ENCODE results near the gene KCNK2.

Gene KCNK2

DNA sequence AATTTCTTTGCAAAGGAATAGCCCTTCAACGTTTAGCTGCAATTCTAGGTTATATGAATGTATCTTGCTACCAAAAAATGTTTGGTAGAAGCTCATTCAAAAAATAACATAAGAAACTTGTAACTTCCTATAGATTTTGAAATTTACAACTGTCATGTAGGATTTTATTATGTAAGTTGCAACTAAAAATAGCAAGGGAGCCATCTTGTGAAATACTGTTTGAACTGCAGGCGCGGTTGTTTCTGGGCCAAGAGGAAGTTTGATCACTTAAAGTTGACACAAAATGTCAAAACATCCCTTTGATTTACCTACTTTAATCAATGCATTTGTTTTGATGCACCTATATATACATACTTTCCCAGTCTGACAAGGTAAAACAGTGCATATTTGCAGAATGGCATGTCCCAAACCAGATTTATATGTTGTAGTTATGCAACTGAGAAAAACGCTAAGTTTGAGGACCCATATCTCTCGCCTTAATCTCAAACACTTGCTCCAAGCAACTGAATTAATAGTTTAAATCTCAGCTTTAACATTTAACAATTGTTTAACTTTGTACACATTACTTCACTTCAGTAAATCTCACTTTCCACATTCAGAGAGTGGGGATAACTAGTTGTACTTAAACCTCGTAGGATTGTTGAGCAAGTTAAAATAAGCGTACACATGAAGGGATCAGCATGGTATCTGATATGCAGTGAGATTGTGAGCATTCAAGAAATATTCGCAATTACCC, 63.9 kb downstream of the KCNK2 start:
- Histone ChIP-seq H4K20me1 (ENCODE audit: insufficient read depth, low read length) (no peaks in the 10 kb centered on the region), H2AFZ (ENCODE audit: low read depth, low read length) (no peak overlapping the region), H3K4me3 (ENCODE audit: low read depth in 1 of 2, low read length in 2 of 2) (no peak overlapping the region), H3K9me3 (ENCODE audit: insufficient read depth, low read length, severe bottlenecking) (peaks cover 3% of the 10 kb centered on the region), H3K36me3 (ENCODE audit: insufficient read depth, low read length) (no peaks in the 10 kb centered on the region), H3K27me3 (ENCODE audit: insufficient read depth, low read length, poor library complexity) (no peaks in the 10 kb centered on the region), H3K79me2 (ENCODE audit: insufficient read depth, low read length) (no peaks in the 10 kb centered on the region), H3K9ac (ENCODE audit: low read depth, low read length) (no peak overlapping the region), H3K27ac (ENCODE audit: low read length) (no peak overlapping the region), H3K4me2 (ENCODE audit: insufficient read depth, low read length) (no peak overlapping the region), H3K4me1 (ENCODE audit: insufficient read depth, low read length) (no peaks in the 10 kb centered on the region)
- TF ChIP-seq EZH2 (IDR thresholded peaks at IDR 0.05; ENCODE audit: borderline replicate concordance, low read depth, low read length, severe bottlenecking) = no peak
- TF ChIP-seq, protein P1, sequence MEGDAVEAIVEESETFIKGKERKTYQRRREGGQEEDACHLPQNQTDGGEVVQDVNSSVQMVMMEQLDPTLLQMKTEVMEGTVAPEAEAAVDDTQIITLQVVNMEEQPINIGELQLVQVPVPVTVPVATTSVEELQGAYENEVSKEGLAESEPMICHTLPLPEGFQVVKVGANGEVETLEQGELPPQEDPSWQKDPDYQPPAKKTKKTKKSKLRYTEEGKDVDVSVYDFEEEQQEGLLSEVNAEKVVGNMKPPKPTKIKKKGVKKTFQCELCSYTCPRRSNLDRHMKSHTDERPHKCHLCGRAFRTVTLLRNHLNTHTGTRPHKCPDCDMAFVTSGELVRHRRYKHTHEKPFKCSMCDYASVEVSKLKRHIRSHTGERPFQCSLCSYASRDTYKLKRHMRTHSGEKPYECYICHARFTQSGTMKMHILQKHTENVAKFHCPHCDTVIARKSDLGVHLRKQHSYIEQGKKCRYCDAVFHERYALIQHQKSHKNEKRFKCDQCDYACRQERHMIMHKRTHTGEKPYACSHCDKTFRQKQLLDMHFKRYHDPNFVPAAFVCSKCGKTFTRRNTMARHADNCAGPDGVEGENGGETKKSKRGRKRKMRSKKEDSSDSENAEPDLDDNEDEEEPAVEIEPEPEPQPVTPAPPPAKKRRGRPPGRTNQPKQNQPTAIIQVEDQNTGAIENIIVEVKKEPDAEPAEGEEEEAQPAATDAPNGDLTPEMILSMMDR (IDR thresholded peaks at IDR 0.05; ENCODE audit: borderline replicate concordance, extremely low read depth, low read length, poor library complexity, severe bottlenecking) = peak; percentile 32
- no peak for ATAC-seq (ENCODE audit: insufficient read depth, low read depth)
- DNase-seq = no peak

DNA sequence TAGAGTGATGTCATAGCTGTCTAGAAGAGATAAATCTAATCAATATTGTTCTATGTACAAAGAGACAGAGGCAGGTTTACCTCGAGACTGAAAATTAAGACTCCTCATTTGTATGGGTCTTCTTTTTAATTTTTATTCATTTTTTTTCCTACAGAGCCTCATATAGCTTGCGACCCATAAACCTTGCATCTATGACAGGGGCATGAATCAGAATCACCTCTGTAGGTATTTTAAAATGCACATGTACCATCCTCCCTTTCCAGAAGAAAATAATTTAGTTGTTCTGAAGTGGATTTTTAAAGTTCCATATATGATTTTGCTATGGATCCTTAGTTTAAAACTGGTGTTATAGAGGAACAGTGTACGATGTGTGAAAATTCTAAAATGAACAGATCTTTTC, 64.5 kb downstream of the KCNK2 start:
- Histone ChIP-seq H3K4me2 (ENCODE audit: insufficient read depth, low read length) (no peak overlapping the region), H3K9me3 (ENCODE audit: insufficient read depth, low read length, severe bottlenecking) (no peaks in the 10 kb centered on the region), H4K20me1 (ENCODE audit: insufficient read depth, low read length) (no peaks in the 10 kb centered on the region), H3K27me3 (ENCODE audit: insufficient read depth, low read length, poor library complexity) (no peaks in the 10 kb centered on the region), H3K4me1 (ENCODE audit: insufficient read depth, low read length) (no peaks in the 10 kb centered on the region), H3K79me2 (ENCODE audit: insufficient read depth, low read length) (no peaks in the 10 kb centered on the region), H3K4me3 (ENCODE audit: low read depth in 1 of 2, low read length in 2 of 2) (no peak overlapping the region), H3K36me3 (ENCODE audit: insufficient read depth, low read length) (no peaks in the 10 kb centered on the region), H2AFZ (ENCODE audit: low read depth, low read length) (no peak overlapping the region), H3K27ac (ENCODE audit: low read length) (no peak overlapping the region), H3K9ac (ENCODE audit: low read depth, low read length) (no peak overlapping the region)
- ATAC-seq (ENCODE audit: insufficient read depth, low read depth) = no peak
- TF ChIP-seq EZH2 (IDR thresholded peaks at IDR 0.05; ENCODE audit: borderline replicate concordance, low read depth, low read length, severe bottlenecking) = no peak
- TF ChIP-seq, protein P1 (IDR thresholded peaks at IDR 0.05; ENCODE audit: borderline replicate concordance, extremely low read depth, low read length, poor library complexity, severe bottlenecking) = no peak
- DNase-seq = no peak

DNA sequence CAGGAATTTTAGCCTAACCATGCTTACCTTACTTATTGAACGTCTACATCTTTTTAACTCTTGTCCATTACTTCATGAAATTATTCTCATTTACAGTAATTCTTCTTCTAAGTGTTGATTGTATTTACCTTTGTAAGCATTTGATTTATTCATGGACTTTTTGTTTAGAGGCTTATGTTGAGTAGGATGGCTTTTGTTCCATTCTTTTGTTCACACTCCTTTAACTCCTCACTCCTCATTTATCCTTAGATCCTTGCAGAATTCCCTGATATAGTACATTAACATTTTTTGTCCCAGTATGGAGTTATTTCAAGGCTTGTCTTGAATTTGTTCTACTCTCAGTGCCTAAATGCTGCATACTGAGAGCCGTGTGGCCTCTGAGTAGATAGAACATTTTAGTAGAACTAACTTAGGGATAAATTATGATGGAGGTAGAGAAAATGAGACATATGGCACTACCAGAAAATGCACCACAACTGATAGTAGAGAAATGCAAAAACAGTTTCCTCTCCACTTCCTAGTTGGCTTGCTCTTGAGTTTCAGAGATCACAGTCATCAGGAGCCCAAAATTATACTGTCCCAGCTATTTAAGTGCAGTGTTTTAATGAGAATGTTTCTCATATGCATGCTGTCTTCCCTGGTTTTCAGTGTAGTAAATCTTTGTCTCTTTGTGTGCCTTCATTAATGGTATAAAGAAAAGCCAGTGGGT, 69.5 kb downstream of the KCNK2 start:
- no peak overlapping the region for H3K4me2 ChIP-seq (ENCODE audit: insufficient read depth, low read length)
- no peaks in the 10 kb centered on the region for H3K4me1 ChIP-seq (ENCODE audit: insufficient read depth, low read length)
- TF ChIP-seq, protein P1 (IDR thresholded peaks at IDR 0.05; ENCODE audit: borderline replicate concordance, extremely low read depth, low read length, poor library complexity, severe bottlenecking) = no peak
- TF ChIP-seq EZH2 (IDR thresholded peaks at IDR 0.05; ENCODE audit: borderline replicate concordance, low read depth, low read length, severe bottlenecking) = no peak
- no peaks in the 10 kb centered on the region for H4K20me1 ChIP-seq (ENCODE audit: insufficient read depth, low read length)
- H2AFZ ChIP-seq (ENCODE audit: low read depth, low read length) = no peak overlapping the region
- no peak overlapping the region for H3K9ac ChIP-seq (ENCODE audit: low read depth, low read length)
- H3K4me3 ChIP-seq (ENCODE audit: low read depth in 1 of 2, low read length in 2 of 2) = no peak overlapping the region
- ATAC-seq (ENCODE audit: insufficient read depth, low read depth) (no peak), DNase-seq (no peak)
- no peaks in the 10 kb centered on the region for H3K79me2 ChIP-seq (ENCODE audit: insufficient read depth, low read length)
- no peaks in the 10 kb centered on the region for H3K36me3 ChIP-seq (ENCODE audit: insufficient read depth, low read length)
- no peaks in the 10 kb centered on the region for H3K9me3 ChIP-seq (ENCODE audit: insufficient read depth, low read length, severe bottlenecking)
- no peaks in the 10 kb centered on the region for H3K27me3 ChIP-seq (ENCODE audit: insufficient read depth, low read length, poor library complexity)
- H3K27ac ChIP-seq (ENCODE audit: low read length) = no peak overlapping the region
